ENCODE data around the gene CYB561D1. TPM values are rescaled to one million over a fixed set of nuclear protein-coding genes. Genes with fewer than 3 reads are reported as not detected.

CYB561D1 gene
- total and polyA plus RNA-seq, 2 donors (not counting 3 experiments of a cell fraction or from before 2014, with no cell fraction given), result 7.2 to 7.3 TPM

- FAIRE-seq (peak; percentile 81), DNase-seq (ENCODE audit: low read depth, low spot score) (peak; percentile 96)
- Histone ChIP-seq H3K4me2 (ENCODE audit: insufficient read depth, low read length) (peak within 1 kb of the TSS; percentile 96), H3K4me3 (replicated peaks in 1 of 3; ENCODE audit: insufficient read depth in 1 of 3, low read depth in 1 of 3, low read length in 3 of 3) (peak within 1 kb of the TSS; percentile 75 to 98 (median 96)), H4K20me1 (replicated peaks; ENCODE audit: control insufficient read depth, extremely low read depth, insufficient read depth, low read length) (peaks cover 4% of the 10 kb centered on the region), H3K9me1 (replicated peaks; ENCODE audit: control insufficient read depth, extremely low read depth, insufficient read depth, low read length) (peaks cover 2% of the 10 kb centered on the region), H3K36me3 (ENCODE audit: control insufficient read depth in 2 of 2, extremely low read depth in 1 of 2, insufficient read depth in 2 of 2, low read length in 2 of 2) (no peaks in the 10 kb centered on the region), H2AFZ (ENCODE audit: low read depth, low read length) (peak within 1 kb of the TSS; percentile 74), H3K79me2 (ENCODE audit: control insufficient read depth, insufficient read depth, low read length) (peaks cover 60% of the 10 kb centered on the region), H3K4me1 (ENCODE audit: control insufficient read depth, extremely low read depth, insufficient read depth, low read length) (peaks cover 29% of the 10 kb centered on the region), H3K9ac (replicated peaks; ENCODE audit: extremely low read depth, insufficient read depth, low read length) (peak within 1 kb of the TSS; percentile 97), H3K9me3 (replicated peaks; ENCODE audit: control insufficient read depth, insufficient read depth, low read length) (no peaks in the 10 kb centered on the region), H3K27ac (ENCODE audit: insufficient read depth, low read depth, low read length) (peak within 1 kb of the TSS; percentile 87), H3K27me3 (ENCODE audit: control insufficient read depth in 2 of 2, insufficient read depth in 2 of 2, low read length in 2 of 2) (peaks cover 0 to 2% of the 10 kb centered on the region in 2 experiments)
- BruUV-seq (replicated peaks), result no TSS peak
- intact Hi-C loops (cut with micrococcal nuclease) (loop anchor here (1.0 to 10.0 kb wide), 3 partner anchors 33 to 346 kb away; no protein-coding TSS in a partner anchor), dilution Hi-C loops (cut with MboI; ENCODE audit: extremely low pct_ligation_motif_present, low sequenced_read_pairs) (no loop called here)
- TF ChIP-seq POLR2AphosphoS5 (IDR thresholded peaks at IDR 0.05; ENCODE audit: insufficient read depth, low read depth, low read length), result peak; percentile 98
- TF ChIP-seq, protein P1, sequence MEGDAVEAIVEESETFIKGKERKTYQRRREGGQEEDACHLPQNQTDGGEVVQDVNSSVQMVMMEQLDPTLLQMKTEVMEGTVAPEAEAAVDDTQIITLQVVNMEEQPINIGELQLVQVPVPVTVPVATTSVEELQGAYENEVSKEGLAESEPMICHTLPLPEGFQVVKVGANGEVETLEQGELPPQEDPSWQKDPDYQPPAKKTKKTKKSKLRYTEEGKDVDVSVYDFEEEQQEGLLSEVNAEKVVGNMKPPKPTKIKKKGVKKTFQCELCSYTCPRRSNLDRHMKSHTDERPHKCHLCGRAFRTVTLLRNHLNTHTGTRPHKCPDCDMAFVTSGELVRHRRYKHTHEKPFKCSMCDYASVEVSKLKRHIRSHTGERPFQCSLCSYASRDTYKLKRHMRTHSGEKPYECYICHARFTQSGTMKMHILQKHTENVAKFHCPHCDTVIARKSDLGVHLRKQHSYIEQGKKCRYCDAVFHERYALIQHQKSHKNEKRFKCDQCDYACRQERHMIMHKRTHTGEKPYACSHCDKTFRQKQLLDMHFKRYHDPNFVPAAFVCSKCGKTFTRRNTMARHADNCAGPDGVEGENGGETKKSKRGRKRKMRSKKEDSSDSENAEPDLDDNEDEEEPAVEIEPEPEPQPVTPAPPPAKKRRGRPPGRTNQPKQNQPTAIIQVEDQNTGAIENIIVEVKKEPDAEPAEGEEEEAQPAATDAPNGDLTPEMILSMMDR (IDR thresholded peaks at IDR 0.05; ENCODE audit: extremely low read depth in 1 of 2, insufficient read depth in 1 of 2, low read depth in 1 of 2, low read length in 2 of 2), result no peak
- TF ChIP-seq POLR2A (IDR thresholded peaks at IDR 0.05; ENCODE audit: low read depth, low read length), result peak; percentile 89
- no peak for TF ChIP-seq FOS (IDR thresholded peaks at IDR 0.05; ENCODE audit: borderline replicate concordance, insufficient read depth, low read length)
- ChIA-PET CTCF (interaction anchor here (1.0 to 4.5 kb wide), 19 partner anchors 11 to 436 kb away, joined by 3 to 61 read pairs (median 8); partner anchors contain the start of genes AHCYL1, AMPD2, GNAT2 and GSTM1), POLR2A (interaction anchor here (0.7 to 2.1 kb wide), 8 partner anchors 11 to 92 kb away, joined by 3 to 12 read pairs (median 6); no protein-coding TSS in a partner anchor)
Observed at GRCh38 chr1:109548321-109549267, 54.7 kb downstream of the CYB561D1 start, which contains the start of gene GNAI3. GNAI3 (plus strand) TSS chr1:109548615; CDS start chr1:109548721, 106 bp downstream.

Other genes starting within 250 kb of the CYB561D1 start
- gene CELSR2, start 244.6 kb upstream of the CYB561D1 start, total RNA-seq, result 1.4 and 2.2 TPM in 2 replicates
- gene CELSR2, start 244.6 kb upstream of the CYB561D1 start, polyA plus RNA-seq, result 0.76 and 0.90 TPM in 2 replicates
- 23.4 and 29.3 TPM in 2 replicates for gene PSRC1, start 210.9 kb upstream of the CYB561D1 start, total RNA-seq
- gene PSRC1, start 210.9 kb upstream of the CYB561D1 start, polyA plus RNA-seq, result 21.6 and 25.0 TPM in 2 replicates
- not detected in 2 replicates for gene MYBPHL, start 187.1 kb upstream of the CYB561D1 start, total RNA-seq
- gene MYBPHL, start 187.1 kb upstream of the CYB561D1 start, polyA plus RNA-seq, result not detected in 2 replicates
- gene SORT1, start 96.2 kb upstream of the CYB561D1 start, total RNA-seq, result 16.8 and 17.8 TPM in 2 replicates
- 6.4 and 6.8 TPM in 2 replicates for gene SORT1, start 96.2 kb upstream of the CYB561D1 start, polyA plus RNA-seq
- 112 and 125 TPM in 2 replicates for gene PSMA5, start 67.6 kb upstream of the CYB561D1 start, total RNA-seq
- gene PSMA5, start 67.6 kb upstream of the CYB561D1 start, polyA plus RNA-seq, result 87.9 and 98.1 TPM in 2 replicates
- gene SYPL2, start 27.5 kb upstream of the CYB561D1 start, total RNA-seq, result not detected in 2 replicates
- gene SYPL2, start 27.5 kb upstream of the CYB561D1 start, polyA plus RNA-seq, result 0.02 TPM in 1 of 2 replicates, not detected in the other
- 3.8 and 4.4 TPM in 2 replicates for gene ATXN7L2, start 10.2 kb upstream of the CYB561D1 start, total RNA-seq
- gene ATXN7L2, start 10.2 kb upstream of the CYB561D1 start, polyA plus RNA-seq, result 4.9 and 5.7 TPM in 2 replicates
- gene AMIGO1, start 15.6 kb downstream of the CYB561D1 start, total RNA-seq, result 0.78 and 0.88 TPM in 2 replicates
- 0.67 and 0.80 TPM in 2 replicates for gene AMIGO1, start 15.6 kb downstream of the CYB561D1 start, polyA plus RNA-seq
- not detected in 2 replicates for gene GPR61, start 45.8 kb downstream of the CYB561D1 start, total RNA-seq
- not detected in 2 replicates for gene GPR61, start 45.8 kb downstream of the CYB561D1 start, polyA plus RNA-seq
- 12.9 and 14.0 TPM in 2 replicates for gene GNAI3, start 54.5 kb downstream of the CYB561D1 start, total RNA-seq
- gene GNAI3, start 54.5 kb downstream of the CYB561D1 start, polyA plus RNA-seq, result 3.7 and 5.0 TPM in 2 replicates
- gene GNAT2, start 125.5 kb downstream of the CYB561D1 start, total RNA-seq, result 0.30 TPM in 1 of 2 replicates, not detected in the other
- 0.08 TPM in 1 of 2 replicates, not detected in the other for gene GNAT2, start 125.5 kb downstream of the CYB561D1 start, polyA plus RNA-seq
- gene AMPD2, start 125.7 kb downstream of the CYB561D1 start, total RNA-seq, result 69.4 and 82.7 TPM in 2 replicates
- gene AMPD2, start 125.7 kb downstream of the CYB561D1 start, polyA plus RNA-seq, result 66.5 and 69.4 TPM in 2 replicates
- 5.5 and 9.5 TPM in 2 replicates for gene GSTM4, start 162.0 kb downstream of the CYB561D1 start, total RNA-seq
- 11.6 and 12.4 TPM in 2 replicates for gene GSTM4, start 162.0 kb downstream of the CYB561D1 start, polyA plus RNA-seq
- 12.0 and 21.5 TPM in 2 replicates for gene GSTM2, start 174.0 kb downstream of the CYB561D1 start, total RNA-seq
- 23.6 and 27.1 TPM in 2 replicates for gene GSTM2, start 174.0 kb downstream of the CYB561D1 start, polyA plus RNA-seq
- 35.5 TPM in 1 of 2 replicates, not detected in the other for gene GSTM1, start 193.7 kb downstream of the CYB561D1 start, total RNA-seq
- gene GSTM1, start 193.7 kb downstream of the CYB561D1 start, polyA plus RNA-seq, result 0.16 TPM in 1 of 2 replicates, not detected in the other
- 0.51 and 1.6 TPM in 2 replicates for gene GSTM5, start 218.2 kb downstream of the CYB561D1 start, total RNA-seq
- 0.21 and 0.25 TPM in 2 replicates for gene GSTM5, start 218.2 kb downstream of the CYB561D1 start, polyA plus RNA-seq
- 18.5 and 27.9 TPM in 2 replicates for gene GSTM3, start 246.9 kb downstream of the CYB561D1 start, total RNA-seq
- 48.3 and 52.0 TPM in 2 replicates for gene GSTM3, start 246.9 kb downstream of the CYB561D1 start, polyA plus RNA-seq

Measured in endothelial cell of umbilical vein (primary cell).